Measurements from ENCODE around the gene CYBA. TPM values are rescaled to one million over a fixed set of nuclear protein-coding genes. Genes with fewer than 3 reads are reported as not detected.

CYBA gene
- total RNA-seq, 2 donors from 2014 or later = 188 to 220 TPM

- no peak overlapping the region for H3K27ac Mint-ChIP-seq
- WGBS, 2 experiments (ENCODE audit: insufficient coverage in 1 of 2, insufficient read length in 1 of 2) = 92 to 93% methylated on average over 9 of the region's 9 CpGs
- no peak overlapping the region for H3K27ac ChIP-seq (ENCODE audit: low read depth, low read length)
These were observed 24.2 kb downstream of the CYBA start for GRCh38 chr16:88626646-88627045.

GRCh38 chr16:88624977-88625576 lies 25.8 kb downstream of the CYBA start:
- H3K27ac ChIP-seq (ENCODE audit: low read depth, low read length) = no peak overlapping the region
- 85% methylated on average over 17 of the region's 17 CpGs; no CpG with 5 or more reads in 1 of the 2 experiments for WGBS, 2 experiments (ENCODE audit: insufficient coverage in 1 of 2, insufficient read length in 1 of 2)
- H3K9me3 Mint-ChIP-seq = no peaks in the 10 kb centered on the region

More at GRCh38 chr16:88626646-88627045, 24.2 kb downstream of the CYBA start:
- Histone ChIP-seq H3K4me3 (ENCODE audit: low read length) (no peak overlapping the region), H3K36me3 (ENCODE audit: control insufficient read depth, insufficient read depth, low read length) (peaks cover 80% of the 10 kb centered on the region), H3K4me1 (ENCODE audit: control insufficient read depth, insufficient read depth, low read length) (peaks cover 8% of the 10 kb centered on the region), H3K9me3 (ENCODE audit: control insufficient read depth, low read length) (no peaks in the 10 kb centered on the region), H3K9ac (ENCODE audit: extremely low read depth, low read length, poor library complexity, severe bottlenecking) (no peak overlapping the region), H3K27me3 (ENCODE audit: control insufficient read depth, insufficient read depth, low read length, poor library complexity, severe bottlenecking) (no peaks in the 10 kb centered on the region)
- H3K36me3 Mint-ChIP-seq (ENCODE audit: low read depth) = peaks cover 72% of the 10 kb centered on the region
- no peak overlapping the region for H3K4me3 Mint-ChIP-seq
- no peaks in the 10 kb centered on the region for H3K27me3 Mint-ChIP-seq (ENCODE audit: insufficient read depth)
- no peak for DNase-seq
- no peaks in the 10 kb centered on the region for H3K9me3 Mint-ChIP-seq
- H3K4me1 Mint-ChIP-seq = no peaks in the 10 kb centered on the region
- no peak for TF ChIP-seq CTCF (conservative IDR thresholded peaks at IDR 0.05)

GRCh38 chr16:88624481-88624880 lies 26.4 kb downstream of the CYBA start:
- Histone ChIP-seq H3K27me3 (ENCODE audit: control insufficient read depth, insufficient read depth, low read length, poor library complexity, severe bottlenecking) (no peaks in the 10 kb centered on the region), H3K36me3 (ENCODE audit: control insufficient read depth, insufficient read depth, low read length) (peaks cover 75% of the 10 kb centered on the region), H3K4me3 (ENCODE audit: low read length) (no peak overlapping the region), H3K27ac (ENCODE audit: low read depth, low read length) (no peak overlapping the region), H3K9me3 (ENCODE audit: control insufficient read depth, low read length) (no peaks in the 10 kb centered on the region), H3K9ac (ENCODE audit: extremely low read depth, low read length, poor library complexity, severe bottlenecking) (no peak overlapping the region), H3K4me1 (ENCODE audit: control insufficient read depth, insufficient read depth, low read length) (peaks cover 8% of the 10 kb centered on the region)
- Mint-ChIP-seq H3K27me3 (ENCODE audit: insufficient read depth) (no peaks in the 10 kb centered on the region), H3K9me3 (no peaks in the 10 kb centered on the region), H3K27ac (no peak overlapping the region), H3K36me3 (ENCODE audit: low read depth) (peaks cover 69% of the 10 kb centered on the region), H3K4me1 (no peaks in the 10 kb centered on the region), H3K4me3 (no peak overlapping the region)
- WGBS, 2 experiments (ENCODE audit: insufficient coverage in 1 of 2, insufficient read length in 1 of 2) = 91 to 92% methylated on average over 8 to 18 of the region's 18 CpGs
- TF ChIP-seq CTCF (conservative IDR thresholded peaks at IDR 0.05) = no peak
- no peak for DNase-seq

More at GRCh38 chr16:88624977-88625576, 25.8 kb downstream of the CYBA start:
- H3K4me1 ChIP-seq (ENCODE audit: control insufficient read depth, insufficient read depth, low read length) = peaks cover 8% of the 10 kb centered on the region
- H3K36me3 Mint-ChIP-seq (ENCODE audit: low read depth) = peaks cover 66% of the 10 kb centered on the region
- H3K9me3 ChIP-seq (ENCODE audit: control insufficient read depth, low read length) = no peaks in the 10 kb centered on the region
- no peaks in the 10 kb centered on the region for H3K27me3 ChIP-seq (ENCODE audit: control insufficient read depth, insufficient read depth, low read length, poor library complexity, severe bottlenecking)
- H3K4me3 ChIP-seq (ENCODE audit: low read length) = no peak overlapping the region
- TF ChIP-seq CTCF (conservative IDR thresholded peaks at IDR 0.05) = no peak
- H3K27ac Mint-ChIP-seq = no peak overlapping the region
- no peak overlapping the region for H3K9ac ChIP-seq (ENCODE audit: extremely low read depth, low read length, poor library complexity, severe bottlenecking)
- H3K4me3 Mint-ChIP-seq = no peak overlapping the region
- H3K27me3 Mint-ChIP-seq (ENCODE audit: insufficient read depth) = no peaks in the 10 kb centered on the region
- DNase-seq = no peak
- H3K36me3 ChIP-seq (ENCODE audit: control insufficient read depth, insufficient read depth, low read length) = peaks cover 75% of the 10 kb centered on the region
- no peaks in the 10 kb centered on the region for H3K4me1 Mint-ChIP-seq
